Stimulated activated CD8-positive, alpha-beta memory T cell treated with anti-CD3 and anti-CD28 coated beads, Interleukin-7, amount 100 ng/mL, for 1 hour (primary cell): ENCODE data around the gene MATN3.
A peak's percentile ranks its signal among the peaks of the same experiment; 100 is the strongest.
"Not testable (repeated sequence)": the region's sequence is repeated elsewhere in the genome, so short reads cannot be mapped to it uniquely, and the experiment has no call there.

ENCODE experiments used
- DNase-seq, 2 donors: peaks; one replicate each; pipeline ENCODE4 v3.0.0-alpha.2; 2020; ENCODE audit warnings: low read depth in 2 of 2

MATN3 gene, protein sequence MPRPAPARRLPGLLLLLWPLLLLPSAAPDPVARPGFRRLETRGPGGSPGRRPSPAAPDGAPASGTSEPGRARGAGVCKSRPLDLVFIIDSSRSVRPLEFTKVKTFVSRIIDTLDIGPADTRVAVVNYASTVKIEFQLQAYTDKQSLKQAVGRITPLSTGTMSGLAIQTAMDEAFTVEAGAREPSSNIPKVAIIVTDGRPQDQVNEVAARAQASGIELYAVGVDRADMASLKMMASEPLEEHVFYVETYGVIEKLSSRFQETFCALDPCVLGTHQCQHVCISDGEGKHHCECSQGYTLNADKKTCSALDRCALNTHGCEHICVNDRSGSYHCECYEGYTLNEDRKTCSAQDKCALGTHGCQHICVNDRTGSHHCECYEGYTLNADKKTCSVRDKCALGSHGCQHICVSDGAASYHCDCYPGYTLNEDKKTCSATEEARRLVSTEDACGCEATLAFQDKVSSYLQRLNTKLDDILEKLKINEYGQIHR

DNA sequence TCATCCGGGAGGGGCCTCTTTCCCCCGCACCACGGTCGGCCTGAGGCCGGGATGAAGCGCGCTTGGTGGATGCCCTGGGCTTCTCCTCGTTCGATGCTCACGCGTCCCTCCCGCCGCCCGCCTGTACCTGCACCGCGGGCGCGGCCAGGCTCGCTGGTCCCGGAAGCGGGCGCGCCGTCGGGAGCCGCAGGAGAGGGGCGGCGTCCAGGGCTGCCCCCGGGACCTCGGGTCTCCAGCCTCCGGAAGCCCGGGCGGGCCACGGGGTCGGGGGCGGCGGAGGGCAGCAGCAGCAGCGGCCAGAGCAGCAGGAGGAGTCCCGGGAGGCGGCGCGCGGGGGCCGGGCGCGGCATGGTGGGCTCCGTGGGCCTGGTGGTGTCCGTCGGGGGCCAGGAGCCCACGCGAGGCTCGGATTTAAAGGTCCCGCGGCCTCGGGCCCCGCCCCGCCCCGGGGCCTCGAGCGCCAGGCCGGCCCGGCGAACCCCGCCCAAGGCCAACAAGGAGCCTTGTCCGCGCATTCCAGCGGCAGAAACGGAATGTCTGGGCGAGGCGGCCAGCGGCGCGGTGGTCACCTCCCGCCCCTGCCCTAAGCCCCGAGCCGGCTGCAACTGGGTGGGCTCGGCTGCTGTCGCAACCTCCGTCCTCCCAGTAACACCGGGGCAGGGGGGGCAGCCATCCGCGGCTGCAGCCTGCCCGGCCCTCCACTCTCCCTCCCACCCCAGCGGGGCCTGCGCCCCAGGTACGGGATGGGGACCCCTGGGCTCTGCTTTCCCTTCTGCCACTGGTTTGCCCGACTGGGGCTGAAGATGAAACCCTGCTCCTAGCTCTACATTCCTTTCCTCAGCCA lies at the start of gene MATN3:
TSS of gene MATN3 (minus strand) at position 387 of the 844 bp plus-strand sequence. CDS start at position 350, 37 bp downstream.
- DNase-seq, result no peak

DNA sequence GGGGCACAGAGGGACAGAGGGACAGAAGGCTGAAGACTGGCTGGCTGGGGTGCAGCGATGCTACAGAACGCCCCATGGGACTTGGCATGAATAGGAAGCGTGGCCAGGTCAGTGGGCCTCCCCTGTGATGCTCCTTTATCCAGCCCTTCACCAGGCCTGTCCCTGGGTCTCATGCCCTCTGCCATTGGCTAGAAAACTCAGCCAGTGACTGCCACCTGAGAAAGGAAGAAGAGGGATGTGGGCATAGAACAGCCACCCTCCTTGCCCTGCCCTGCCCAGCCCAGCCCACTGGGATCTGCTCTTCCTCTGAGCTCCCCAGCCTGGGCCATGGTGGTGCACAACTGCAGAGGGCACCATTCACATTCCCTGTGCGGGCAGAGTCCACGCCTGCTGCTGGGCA lies 49.5 kb upstream of the MATN3 start:
- DNase-seq, result no peak

DNA sequence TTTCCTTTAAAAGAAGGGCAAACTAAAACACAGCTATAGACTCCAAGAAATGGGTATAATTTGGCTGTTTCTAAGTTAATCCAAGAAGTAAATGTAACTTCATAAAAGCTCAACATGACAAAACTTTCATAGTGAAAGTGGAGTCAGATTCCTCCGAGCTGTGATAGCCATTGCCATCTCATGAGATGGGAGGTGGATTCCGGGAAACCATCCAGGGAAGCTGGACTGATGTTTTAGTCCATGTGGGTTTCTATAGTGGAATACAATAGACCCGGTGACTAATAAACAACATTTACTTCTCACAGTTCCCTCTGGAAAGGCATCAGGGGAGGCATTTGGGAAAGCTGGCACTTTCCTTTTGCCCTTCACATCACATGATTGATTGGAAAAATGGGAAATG lies 49.0 kb upstream of the MATN3 start:
- no peak for DNase-seq

DNA sequence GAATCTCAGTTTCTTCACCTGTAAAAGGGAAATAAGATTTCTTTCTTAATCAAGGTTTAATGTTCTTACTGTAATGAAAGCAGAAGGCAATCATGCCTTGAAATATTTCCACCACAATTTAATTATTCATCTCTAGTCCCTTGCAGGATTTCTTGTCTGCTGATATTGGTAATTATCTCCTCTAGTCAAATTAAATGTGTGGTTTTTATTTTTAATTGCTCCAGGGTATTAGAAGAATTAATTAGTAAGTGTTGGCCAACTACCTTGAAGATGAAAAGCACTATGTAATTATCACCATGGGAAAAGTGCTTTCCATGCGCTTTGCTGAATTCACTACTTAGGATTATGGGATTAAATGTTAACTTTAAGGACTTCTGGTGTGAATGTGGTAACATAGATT lies 47.6 kb upstream of the MATN3 start:
- no peak for DNase-seq

DNA sequence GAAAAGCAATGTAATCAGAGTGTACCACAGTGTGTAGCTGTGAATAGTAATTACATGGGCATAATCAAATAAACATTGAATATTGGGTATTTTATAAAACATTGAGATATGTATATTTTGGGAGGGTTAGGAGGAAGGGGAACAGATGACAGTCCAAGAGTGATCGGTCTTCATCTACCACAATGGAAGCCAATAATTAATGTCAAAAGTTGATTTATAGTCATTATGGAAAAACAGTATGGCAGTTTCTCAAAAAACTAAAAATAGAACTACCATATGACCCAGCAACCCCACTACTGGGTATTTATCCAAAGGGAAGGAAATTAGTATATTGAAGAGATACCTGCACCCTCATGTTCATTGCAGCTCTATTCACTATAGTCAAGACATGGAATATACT lies 44.8 kb upstream of the MATN3 start:
- no peak for DNase-seq

DNA sequence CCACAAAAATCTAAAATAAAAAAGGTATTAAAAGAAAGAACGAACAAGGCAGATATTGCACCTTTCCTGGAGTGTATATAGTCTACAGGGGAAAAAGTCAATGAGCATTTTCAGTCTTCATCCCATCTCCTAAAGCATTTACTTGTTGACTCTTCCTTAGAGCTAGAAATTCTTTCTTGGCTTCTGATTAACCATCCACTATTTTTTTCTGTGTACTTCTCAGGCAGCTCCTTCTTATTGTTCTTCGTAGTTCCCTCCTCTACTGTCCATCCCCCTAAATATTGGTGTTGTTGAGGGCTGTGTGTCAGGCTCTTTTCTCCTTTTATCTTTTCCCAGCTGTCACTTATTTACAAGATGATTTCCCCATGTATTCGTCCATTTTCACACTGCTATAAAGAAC lies 42.5 kb upstream of the MATN3 start:
- no peak for DNase-seq

DNA sequence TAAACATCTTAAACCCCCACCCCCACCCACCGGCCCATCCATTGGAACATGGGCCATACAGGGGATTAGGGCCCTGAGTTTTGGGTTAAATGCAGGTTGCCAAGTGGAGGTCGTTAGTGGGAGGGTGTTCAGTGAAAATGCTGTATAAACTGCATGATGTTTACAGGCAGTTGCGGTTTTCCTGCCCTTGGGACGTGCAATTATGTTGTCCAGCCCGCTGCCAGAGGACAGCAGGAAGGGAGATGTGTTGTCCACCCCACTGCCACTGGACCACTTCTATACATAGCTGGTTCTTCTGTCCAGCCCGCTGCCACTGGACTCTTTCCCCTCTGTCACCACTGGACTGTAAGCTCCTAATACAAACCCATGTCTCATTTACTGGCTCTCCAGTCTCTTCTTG lies 41.7 kb upstream of the MATN3 start:
- no peak for DNase-seq

DNA sequence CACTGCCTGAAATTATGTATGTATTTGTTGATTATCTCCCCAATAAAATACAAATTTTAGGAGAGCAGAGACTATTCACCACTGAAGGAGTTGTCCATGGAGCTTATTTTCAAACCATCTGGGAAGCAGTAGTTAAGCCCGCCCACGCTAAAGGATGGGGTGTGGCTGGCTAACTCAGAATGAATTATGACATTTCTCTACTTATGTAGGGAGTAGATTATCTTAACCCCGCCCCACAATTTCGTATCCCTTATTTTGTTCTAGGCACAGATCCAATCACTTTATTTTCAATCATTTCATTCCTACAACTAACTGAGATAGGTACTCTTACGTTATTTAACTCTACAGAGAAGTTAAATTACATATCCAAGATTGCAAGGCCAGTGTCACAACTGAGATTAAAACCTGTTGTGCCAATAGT lies 40.4 kb upstream of the MATN3 start:
- DNase-seq, result no peak

DNA sequence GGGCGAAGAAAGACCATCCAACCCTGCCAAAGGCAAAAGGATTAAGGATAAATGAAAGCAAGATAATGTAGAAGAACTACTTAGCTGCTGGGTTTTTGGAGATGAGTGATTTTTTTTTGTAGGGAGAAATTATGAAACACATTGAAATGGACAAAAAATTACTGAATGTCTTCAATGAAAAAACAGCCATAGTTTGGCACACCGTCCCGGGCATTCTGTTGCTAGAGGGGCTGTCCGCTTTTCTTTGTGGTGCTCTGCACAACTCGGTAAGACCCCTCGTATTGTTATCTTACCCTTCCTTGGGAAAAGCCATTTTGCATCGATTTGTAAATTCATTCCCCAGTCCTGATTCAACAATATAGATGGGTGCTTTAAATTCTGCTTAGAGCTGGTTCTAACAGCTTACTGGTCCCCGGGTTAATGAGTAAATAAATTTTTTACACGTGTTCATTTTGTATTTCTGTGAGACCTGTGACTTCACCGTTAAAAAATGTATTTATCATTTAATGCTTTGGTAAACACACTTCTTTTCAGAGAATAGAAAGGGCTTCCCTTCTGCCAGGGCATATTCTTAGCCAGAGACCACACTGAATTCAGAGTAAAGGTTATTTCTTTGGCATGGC lies 39.9 kb upstream of the MATN3 start:
- DNase-seq, result no peak

DNA sequence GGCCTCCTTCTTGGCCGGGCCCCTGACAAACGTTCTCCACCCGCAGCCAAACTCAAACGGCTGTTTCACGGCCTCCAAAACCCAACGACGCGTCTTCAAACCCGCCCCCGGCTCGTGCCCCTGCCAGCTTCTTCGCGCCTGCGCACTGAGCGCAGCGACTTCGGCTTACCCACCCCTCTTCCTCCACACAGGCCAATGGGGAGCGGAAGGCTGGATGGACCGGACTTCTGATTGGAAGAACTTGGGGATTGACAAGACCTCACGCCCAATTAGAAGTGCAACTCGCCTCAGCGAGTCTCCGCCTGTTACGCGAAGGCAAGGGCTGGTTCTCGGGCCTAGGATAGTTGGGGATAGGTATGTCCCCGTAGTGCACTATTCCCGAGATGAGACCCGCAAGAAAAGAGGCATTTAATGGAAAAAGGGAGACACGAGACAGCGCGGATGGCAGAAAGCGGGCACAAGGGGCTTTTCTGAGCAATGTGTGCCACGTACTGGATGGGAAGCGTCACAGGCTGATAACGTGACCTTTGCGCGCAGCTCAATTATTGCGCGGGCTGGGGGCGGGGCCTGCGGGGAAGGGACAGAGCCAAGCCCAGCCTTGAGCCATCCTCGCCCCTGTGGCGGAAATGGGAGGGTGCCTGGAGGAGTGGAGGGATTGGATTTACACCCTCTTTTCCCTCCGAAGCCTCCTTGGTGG lies 39.2 kb upstream of the MATN3 start, which contains the start of gene LAPTM4A:
TSS of gene LAPTM4A (minus strand) at position 97 of the 697 bp plus-strand sequence. CDS start 108 bp downstream, outside the sequence.
- DNase-seq, result peak; percentile 89

DNA sequence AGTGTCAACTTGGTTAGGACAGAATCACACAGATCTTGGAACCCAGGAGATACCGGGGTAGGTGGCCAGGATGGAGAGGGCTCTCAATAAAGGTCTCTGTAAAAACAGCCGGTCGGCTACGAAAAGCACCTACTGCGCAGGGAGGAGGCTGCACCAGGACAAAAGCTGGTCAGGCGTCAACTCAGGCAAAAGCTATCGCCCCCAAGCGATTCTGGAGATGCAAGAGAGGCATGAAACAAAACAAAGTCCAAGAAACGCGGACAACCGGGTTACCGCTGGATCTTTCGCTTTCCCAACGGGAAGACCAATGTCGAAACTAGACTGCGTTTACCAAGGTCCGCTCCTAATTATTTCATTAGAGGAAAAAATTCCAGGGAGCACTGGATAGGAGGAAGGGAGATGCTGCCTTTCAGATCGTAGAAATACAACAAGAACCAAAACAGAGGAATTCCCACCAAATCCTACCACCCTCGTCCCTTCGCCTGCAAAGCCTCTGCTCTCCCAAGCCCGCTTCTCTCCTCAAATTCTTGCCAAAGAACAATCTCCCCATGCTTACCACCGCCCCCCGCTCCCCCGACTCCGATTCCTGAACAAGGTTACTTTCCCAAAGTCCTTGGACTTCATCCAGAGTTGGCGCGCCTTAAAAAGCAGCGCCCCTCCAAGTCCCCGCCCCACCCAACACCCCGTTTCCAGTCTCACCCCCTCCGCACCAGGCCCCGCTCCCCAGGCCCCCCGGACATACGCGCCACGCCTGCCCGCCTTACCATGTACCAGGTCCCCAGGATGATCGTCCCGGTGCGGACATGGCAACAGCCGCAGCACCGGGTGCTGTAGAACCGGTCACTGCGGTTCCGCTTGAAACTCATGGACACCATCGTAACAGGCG lies 38.4 kb upstream of the MATN3 start:
- no peak for DNase-seq

DNA sequence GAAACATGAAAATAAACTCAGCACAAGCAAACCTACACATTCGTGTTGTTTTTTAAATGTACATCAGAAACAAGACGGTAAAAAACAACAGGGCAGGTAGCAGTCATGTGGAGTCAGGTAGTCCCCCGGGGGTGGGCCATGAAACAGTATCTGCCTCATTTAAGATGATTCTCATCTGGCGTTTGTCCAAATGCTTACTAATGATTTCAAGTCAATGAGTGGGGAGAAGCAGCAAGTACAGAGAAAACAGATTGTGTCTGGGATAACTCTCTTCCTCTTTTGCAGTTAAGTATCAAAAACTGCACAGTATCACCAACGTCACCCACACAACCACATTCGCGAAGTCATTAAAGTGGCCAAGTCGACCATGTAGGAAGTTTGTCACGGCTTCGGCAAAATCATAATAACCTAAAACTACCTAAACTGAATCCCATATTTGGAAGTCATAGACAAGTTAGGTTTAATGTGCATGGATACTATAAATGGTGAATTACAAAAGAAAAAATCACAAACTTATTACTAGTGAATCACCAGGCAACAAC lies 37.7 kb upstream of the MATN3 start:
- no peak for DNase-seq

DNA sequence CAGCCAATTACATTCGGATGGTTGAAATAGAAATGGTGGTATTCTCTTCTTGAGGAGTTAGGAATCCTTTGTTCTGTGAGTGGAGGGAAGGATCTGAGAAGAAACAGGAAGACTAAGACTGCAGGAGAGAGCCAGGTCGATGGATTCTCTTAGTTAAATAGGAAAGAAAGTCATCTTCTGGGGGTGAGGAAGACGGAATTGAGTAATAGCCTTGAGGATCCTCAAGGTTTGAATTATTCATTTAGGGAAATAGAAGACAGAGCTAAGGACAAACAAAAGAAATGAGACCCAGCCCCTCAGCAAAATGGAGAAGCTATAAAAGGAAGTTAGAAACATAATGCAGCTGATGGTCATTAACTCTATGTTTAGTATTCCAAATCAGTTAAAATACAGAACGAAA lies 37.2 kb upstream of the MATN3 start:
- no peak for DNase-seq

DNA sequence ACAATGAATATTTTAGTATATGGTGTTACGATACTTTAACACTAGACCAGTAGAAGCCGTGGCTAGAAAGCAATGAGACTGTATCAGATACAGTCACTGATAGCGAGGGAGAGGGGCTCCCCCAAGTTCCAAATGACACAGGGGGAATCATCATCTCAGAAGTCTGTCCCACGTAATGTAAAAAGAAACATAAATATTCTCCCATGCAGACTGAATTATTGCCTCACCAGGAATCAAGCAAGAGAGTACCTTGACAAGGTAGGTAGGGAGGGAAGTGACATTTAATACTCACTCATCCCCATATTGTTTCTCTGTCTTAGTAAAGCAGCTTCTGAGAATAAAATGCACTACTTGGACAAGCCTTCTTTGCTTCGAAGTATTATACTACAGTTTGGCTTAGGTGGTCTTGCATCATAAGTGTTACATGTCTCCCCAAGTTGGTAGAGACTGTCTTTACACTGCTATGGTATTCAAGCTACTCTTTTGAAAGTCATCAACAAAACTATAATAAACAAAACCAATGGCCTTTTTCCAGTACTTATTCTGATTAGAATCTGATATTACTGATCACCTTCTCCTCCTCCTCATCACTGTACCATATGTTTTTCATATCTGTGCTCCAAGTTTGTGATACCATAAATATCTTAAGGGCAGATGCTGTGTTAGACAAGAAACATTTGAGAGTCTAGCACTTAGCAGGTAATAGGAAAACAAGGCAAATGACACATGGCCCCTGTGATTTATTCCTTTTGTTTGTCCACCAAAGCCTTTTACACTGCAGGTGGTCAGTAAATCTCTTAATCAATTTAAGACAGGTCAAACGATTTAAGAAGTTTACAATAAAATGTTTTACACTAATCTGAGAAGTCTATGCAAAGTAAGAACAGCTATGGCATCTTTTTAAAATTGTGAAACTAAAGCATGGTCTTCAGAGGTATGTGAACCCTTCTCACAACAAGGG lies 36.3 kb upstream of the MATN3 start:
- no peak for DNase-seq

DNA sequence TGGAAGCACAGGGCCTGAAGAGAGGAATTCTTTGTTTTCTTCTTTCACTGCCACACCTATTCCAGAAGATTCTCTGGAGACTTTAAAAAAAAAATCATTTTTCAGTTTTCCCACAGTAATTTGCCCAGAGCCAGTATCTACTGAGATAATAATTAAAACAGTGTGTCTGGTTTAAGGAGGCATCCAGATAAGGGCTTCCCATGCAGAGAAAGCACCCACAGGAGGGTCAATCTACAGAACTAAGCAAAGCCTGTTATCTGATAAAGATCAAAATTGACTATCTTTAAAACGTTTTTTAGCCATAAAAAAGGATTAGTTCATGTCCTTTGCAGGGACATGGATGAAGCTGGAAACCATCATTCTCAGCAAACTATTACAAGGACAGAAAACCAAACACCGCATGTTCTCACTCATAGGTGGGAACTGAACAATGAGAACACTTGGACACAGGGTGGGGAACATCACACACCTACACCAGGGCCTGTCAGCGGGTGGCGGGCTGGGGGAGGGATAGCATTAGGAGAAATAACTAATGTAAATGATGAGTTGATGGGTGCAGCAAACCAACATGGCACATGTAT lies 33.3 kb upstream of the MATN3 start:
- DNase-seq, result not testable (repeated sequence)

DNA sequence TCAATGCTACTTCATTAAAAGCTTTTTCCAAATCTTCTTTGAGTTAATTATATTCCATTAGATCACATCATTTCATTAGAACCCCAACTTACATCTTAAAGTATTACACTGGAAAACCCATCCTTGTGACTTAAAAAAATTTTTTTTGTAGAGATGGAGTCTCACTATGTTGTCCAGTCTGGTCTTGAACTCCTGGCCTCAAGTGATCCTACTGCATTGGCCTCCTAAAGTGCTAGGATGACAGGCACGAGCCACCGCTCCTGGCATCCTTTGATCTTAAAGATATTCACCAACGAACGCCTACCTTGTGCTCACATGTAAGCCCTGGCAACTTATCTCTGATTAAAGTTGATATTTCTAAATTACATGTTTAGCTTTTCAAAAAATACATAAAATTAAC lies 32.3 kb upstream of the MATN3 start:
- no peak for DNase-seq

DNA sequence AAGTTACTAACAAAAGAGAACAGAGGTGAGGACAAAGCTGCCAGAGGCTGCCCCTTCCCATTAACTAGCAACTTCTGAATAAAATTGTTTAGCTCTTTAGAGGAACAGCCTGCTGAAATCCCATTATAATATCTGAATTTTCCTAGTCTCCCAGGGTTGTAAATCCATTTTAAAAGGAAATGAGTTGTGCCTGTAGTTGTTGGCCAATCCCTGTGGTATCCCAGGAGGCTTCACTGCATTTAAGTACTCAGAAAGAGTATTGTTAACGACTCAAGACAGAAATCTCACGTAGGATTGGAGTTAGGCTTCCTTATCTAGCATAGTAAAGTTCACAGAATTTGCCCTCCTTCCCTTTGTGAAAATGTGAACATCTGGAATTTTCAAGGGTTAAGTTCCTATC lies 30.1 kb upstream of the MATN3 start:
- DNase-seq, result no peak

DNA sequence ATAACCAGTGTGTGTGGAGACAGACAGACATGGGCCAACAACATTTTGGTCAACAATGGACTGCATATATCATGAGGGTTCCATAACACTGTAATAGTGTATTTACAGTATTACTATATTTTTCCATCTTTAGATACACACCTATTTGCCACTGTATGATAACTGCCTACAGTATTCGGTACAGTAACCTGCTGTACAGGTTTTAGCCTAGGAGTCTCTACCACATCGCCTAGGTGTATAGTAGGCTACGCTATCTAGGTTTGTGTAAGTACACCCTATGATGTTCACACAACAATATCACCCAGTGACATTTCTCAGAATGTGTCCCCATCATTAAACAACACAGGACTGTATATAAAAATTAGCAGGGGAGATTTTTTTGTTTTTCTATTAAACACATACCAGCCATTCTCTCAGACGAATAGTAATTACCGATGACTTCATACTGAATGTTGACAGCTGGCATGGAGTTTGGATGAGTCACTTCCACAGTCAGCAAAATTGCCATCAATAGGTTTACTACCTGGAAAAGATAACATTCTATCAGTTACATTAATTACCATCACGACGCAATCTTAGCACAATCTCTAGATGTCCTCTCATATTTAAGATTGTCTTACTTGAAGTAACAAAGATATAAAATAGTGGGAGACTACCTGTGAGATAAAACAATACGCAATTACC lies 28.2 kb upstream of the MATN3 start:
- DNase-seq, result no peak
